Liver (tissue), 2 donors: ENCODE data around the gene ZNF429.

ENCODE experiments used
- RAD21 ChIP-seq, 2 donors: IDR thresholded peaks; 2 replicates each; pipeline ENCODE4 v1.6.1; 2016; ENCODE audit warnings: antibody characterized with exemption in 2 of 2, mild to moderate bottlenecking in 2 of 2
- TAF1 ChIP-seq: conservative IDR thresholded peaks from 2 replicates; pipeline ENCODE4 v1.6.1; 2016; ENCODE audit warnings: antibody characterized with exemption, mild to moderate bottlenecking
- donor health status: healthy.

- TF ChIP-seq TAF1 (no peak), RAD21 (IDR thresholded peaks at IDR 0.05) (no peak)
These were observed 27.5 kb downstream of the ZNF429 start for GRCh38 chr19:21532904-21533303.
